Amniotic epithelial cell (primary cell): ENCODE results near the gene SRGAP3.
"Not testable (repeated sequence)": the region's sequence is repeated elsewhere in the genome, so short reads cannot be mapped to it uniquely, and the experiment has no call there.

Source experiments
- DNase-seq: peaks from one replicate; pipeline ENCODE4 v3.0.0-alpha.2; 2010; ENCODE audit warnings: low read depth

SRGAP3 gene

GRCh38 chr3:9249273-9250192 is at the start of gene SRGAP3:
Gene SRGAP3, minus strand, starts transcription at chr3:9249646. Its CDS starts 695 bp downstream, at chr3:9248951.
- peak; percentile 86 for DNase-seq

- no peak for DNase-seq
Observed at GRCh38 chr3:9298236-9298635, 48.8 kb upstream of the SRGAP3 start.

- no peak for DNase-seq
Observed at GRCh38 chr3:9296241-9296640, 46.8 kb upstream of the SRGAP3 start.

GRCh38 chr3:9295007-9295406 is 45.6 kb upstream of the SRGAP3 start:
- DNase-seq = no peak

- DNase-seq = not testable (repeated sequence)
Observed at GRCh38 chr3:9293953-9294352, 44.5 kb upstream of the SRGAP3 start.

- no peak for DNase-seq
Observed at GRCh38 chr3:9293076-9293475, 43.6 kb upstream of the SRGAP3 start.

- DNase-seq = no peak
Observed at GRCh38 chr3:9292516-9292915, 43.1 kb upstream of the SRGAP3 start.

GRCh38 chr3:9291821-9292410 is 42.5 kb upstream of the SRGAP3 start:
- no peak for DNase-seq

GRCh38 chr3:9290566-9290965 is 41.1 kb upstream of the SRGAP3 start:
- DNase-seq = no peak

GRCh38 chr3:9281533-9281932 is 32.1 kb upstream of the SRGAP3 start:
- DNase-seq = not testable (repeated sequence)

GRCh38 chr3:9280451-9281219 is 31.2 kb upstream of the SRGAP3 start:
- DNase-seq = peak; percentile 73

- DNase-seq = peak; percentile 23
Observed at GRCh38 chr3:9279966-9280365, 30.5 kb upstream of the SRGAP3 start.

- DNase-seq = no peak
Observed at GRCh38 chr3:9278498-9278897, 29.1 kb upstream of the SRGAP3 start.

GRCh38 chr3:9278085-9278484 is 28.6 kb upstream of the SRGAP3 start:
- DNase-seq = no peak

GRCh38 chr3:9276761-9277370 is 27.4 kb upstream of the SRGAP3 start:
- DNase-seq = peak; percentile 4

- DNase-seq = no peak
Observed at GRCh38 chr3:9271903-9272302, 22.5 kb upstream of the SRGAP3 start.

- no peak for DNase-seq
Observed at GRCh38 chr3:9270704-9271103, 21.3 kb upstream of the SRGAP3 start.

- DNase-seq = no peak
Observed at GRCh38 chr3:9266716-9267115, 17.3 kb upstream of the SRGAP3 start.

- DNase-seq = no peak
Observed at GRCh38 chr3:9260305-9260704, 10.9 kb upstream of the SRGAP3 start.

GRCh38 chr3:9257092-9257491 is 7.6 kb upstream of the SRGAP3 start:
- DNase-seq = no peak

GRCh38 chr3:9255976-9256375 is 6.5 kb upstream of the SRGAP3 start:
- no peak for DNase-seq

GRCh38 chr3:9254764-9255163 is 5.3 kb upstream of the SRGAP3 start:
- DNase-seq = no peak
